K562 (cell line): ENCODE results near the gene SGO1.
"Not testable (repeated sequence)": the region's sequence is repeated elsewhere in the genome, so short reads cannot be mapped to it uniquely, and the experiment has no call there.

Experiments
- CHD2 ChIP-seq: IDR thresholded peaks from 2 replicates; pipeline ENCODE4 v1.6.1; 2011; ENCODE audit warnings: low read depth, low read length
- HDAC2 ChIP-seq: fragments of 450-650 bp; IDR thresholded peaks from 2 replicates; pipeline ENCODE4 v1.6.1; 2016; ENCODE audit warnings: mild to moderate bottlenecking
- ILF3 ChIP-seq: fragments of 450-650 bp; IDR thresholded peaks from 2 replicates; pipeline ENCODE4 v1.6.1; 2018; ENCODE audit warnings: antibody characterized with exemption, mild to moderate bottlenecking, moderate library complexity, borderline replicate concordance
- JUNB ChIP-seq: fragments of 450-650 bp; formaldehyde crosslinking; conservative IDR thresholded peaks from 2 replicates; pipeline ENCODE4 v1.4.0; 2020; ENCODE audit warnings: mild to moderate bottlenecking
- POLR2A ChIP-seq: fragments of 450-650 bp; conservative IDR thresholded peaks from 2 replicates; pipeline ENCODE4 v1.6.1; 2016
- SP2 ChIP-seq: IDR thresholded peaks from 2 replicates; pipeline ENCODE4 v1.6.1; 2011; ENCODE audit warnings: mild to moderate bottlenecking, low read depth, low read length, moderate library complexity; ENCODE audit not compliant: poor library complexity, severe bottlenecking; ENCODE audit errors: extremely low read depth
- ZNF24 ChIP-seq: fragments of 450-650 bp; IDR thresholded peaks from 2 replicates; pipeline ENCODE4 v1.6.1; 2016
- ZNF778 ChIP-seq: fragments of 450-650 bp; formaldehyde crosslinking; IDR thresholded peaks from 2 replicates; pipeline ENCODE4 v1.4.0; 2020; ENCODE audit warnings: mild to moderate bottlenecking, moderate library complexity
- TF ChIP-seq, protein P1 (sequence below), 3 experiments: IDR thresholded peaks in 2 of 3; conservative IDR thresholded peaks in 1 of 3; 2 replicates each; pipeline ENCODE4 v1.5.1; 2011 to 2012; ENCODE audit warnings: low read length in 3 of 3, mild to moderate bottlenecking in 3 of 3, control low read depth in 2 of 3, improper control_type of control experiment in 1 of 3, inconsistent platforms in 1 of 3, low read depth in 1 of 3, mixed read lengths in 1 of 3, moderate library complexity in 1 of 3; ENCODE audit not compliant: insufficient read depth in 2 of 3
- TF ChIP-seq, protein P2 (sequence below): fragments of 450-650 bp; IDR thresholded peaks from 2 replicates; pipeline ENCODE4 v1.6.1; 2016; ENCODE audit warnings: low read depth
- TF ChIP-seq, protein P3 (sequence below): sonication (generic); formaldehyde crosslinking; IDR thresholded peaks from 2 replicates; pipeline ENCODE4 v1.8.1; 2023; ENCODE audit warnings: mild to moderate bottlenecking, missing genetic modification reagents

DNA sequence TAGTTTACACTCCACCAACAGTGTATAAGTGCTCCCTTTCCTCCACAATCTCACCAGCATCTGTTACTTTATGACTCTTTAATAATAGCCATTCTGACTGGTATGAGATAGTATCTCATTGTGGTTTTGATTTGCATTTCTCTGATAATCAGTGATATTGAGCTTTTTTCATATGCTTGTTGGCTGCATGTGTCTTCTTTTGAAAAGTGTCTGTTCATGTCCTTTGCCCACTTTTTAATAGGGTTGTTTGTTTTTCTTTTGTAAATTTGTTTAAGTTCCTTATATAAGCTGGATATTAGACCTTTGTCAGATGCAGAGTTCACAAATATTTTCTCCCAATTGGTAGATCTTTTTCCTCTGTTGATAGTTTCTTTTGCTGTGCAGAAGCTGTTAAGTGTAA lies 19.9 kb upstream of the SGO1 start:
- TF ChIP-seq SP2; HDAC2; ZNF778 (CRISPR knock-in tag); ZNF24; CHD2; POLR2A; ILF3; JUNB: not testable (repeated sequence)
- TF ChIP-seq, protein P1, sequence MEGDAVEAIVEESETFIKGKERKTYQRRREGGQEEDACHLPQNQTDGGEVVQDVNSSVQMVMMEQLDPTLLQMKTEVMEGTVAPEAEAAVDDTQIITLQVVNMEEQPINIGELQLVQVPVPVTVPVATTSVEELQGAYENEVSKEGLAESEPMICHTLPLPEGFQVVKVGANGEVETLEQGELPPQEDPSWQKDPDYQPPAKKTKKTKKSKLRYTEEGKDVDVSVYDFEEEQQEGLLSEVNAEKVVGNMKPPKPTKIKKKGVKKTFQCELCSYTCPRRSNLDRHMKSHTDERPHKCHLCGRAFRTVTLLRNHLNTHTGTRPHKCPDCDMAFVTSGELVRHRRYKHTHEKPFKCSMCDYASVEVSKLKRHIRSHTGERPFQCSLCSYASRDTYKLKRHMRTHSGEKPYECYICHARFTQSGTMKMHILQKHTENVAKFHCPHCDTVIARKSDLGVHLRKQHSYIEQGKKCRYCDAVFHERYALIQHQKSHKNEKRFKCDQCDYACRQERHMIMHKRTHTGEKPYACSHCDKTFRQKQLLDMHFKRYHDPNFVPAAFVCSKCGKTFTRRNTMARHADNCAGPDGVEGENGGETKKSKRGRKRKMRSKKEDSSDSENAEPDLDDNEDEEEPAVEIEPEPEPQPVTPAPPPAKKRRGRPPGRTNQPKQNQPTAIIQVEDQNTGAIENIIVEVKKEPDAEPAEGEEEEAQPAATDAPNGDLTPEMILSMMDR (IDR thresholded peaks at IDR 0.05 in 2 of 3, conservative IDR thresholded peaks at IDR 0.05 in 1 of 3; ENCODE audit: insufficient read depth in 2 of 3, low read depth in 1 of 3, low read length in 3 of 3): not testable (repeated sequence)
- TF ChIP-seq, protein P2, sequence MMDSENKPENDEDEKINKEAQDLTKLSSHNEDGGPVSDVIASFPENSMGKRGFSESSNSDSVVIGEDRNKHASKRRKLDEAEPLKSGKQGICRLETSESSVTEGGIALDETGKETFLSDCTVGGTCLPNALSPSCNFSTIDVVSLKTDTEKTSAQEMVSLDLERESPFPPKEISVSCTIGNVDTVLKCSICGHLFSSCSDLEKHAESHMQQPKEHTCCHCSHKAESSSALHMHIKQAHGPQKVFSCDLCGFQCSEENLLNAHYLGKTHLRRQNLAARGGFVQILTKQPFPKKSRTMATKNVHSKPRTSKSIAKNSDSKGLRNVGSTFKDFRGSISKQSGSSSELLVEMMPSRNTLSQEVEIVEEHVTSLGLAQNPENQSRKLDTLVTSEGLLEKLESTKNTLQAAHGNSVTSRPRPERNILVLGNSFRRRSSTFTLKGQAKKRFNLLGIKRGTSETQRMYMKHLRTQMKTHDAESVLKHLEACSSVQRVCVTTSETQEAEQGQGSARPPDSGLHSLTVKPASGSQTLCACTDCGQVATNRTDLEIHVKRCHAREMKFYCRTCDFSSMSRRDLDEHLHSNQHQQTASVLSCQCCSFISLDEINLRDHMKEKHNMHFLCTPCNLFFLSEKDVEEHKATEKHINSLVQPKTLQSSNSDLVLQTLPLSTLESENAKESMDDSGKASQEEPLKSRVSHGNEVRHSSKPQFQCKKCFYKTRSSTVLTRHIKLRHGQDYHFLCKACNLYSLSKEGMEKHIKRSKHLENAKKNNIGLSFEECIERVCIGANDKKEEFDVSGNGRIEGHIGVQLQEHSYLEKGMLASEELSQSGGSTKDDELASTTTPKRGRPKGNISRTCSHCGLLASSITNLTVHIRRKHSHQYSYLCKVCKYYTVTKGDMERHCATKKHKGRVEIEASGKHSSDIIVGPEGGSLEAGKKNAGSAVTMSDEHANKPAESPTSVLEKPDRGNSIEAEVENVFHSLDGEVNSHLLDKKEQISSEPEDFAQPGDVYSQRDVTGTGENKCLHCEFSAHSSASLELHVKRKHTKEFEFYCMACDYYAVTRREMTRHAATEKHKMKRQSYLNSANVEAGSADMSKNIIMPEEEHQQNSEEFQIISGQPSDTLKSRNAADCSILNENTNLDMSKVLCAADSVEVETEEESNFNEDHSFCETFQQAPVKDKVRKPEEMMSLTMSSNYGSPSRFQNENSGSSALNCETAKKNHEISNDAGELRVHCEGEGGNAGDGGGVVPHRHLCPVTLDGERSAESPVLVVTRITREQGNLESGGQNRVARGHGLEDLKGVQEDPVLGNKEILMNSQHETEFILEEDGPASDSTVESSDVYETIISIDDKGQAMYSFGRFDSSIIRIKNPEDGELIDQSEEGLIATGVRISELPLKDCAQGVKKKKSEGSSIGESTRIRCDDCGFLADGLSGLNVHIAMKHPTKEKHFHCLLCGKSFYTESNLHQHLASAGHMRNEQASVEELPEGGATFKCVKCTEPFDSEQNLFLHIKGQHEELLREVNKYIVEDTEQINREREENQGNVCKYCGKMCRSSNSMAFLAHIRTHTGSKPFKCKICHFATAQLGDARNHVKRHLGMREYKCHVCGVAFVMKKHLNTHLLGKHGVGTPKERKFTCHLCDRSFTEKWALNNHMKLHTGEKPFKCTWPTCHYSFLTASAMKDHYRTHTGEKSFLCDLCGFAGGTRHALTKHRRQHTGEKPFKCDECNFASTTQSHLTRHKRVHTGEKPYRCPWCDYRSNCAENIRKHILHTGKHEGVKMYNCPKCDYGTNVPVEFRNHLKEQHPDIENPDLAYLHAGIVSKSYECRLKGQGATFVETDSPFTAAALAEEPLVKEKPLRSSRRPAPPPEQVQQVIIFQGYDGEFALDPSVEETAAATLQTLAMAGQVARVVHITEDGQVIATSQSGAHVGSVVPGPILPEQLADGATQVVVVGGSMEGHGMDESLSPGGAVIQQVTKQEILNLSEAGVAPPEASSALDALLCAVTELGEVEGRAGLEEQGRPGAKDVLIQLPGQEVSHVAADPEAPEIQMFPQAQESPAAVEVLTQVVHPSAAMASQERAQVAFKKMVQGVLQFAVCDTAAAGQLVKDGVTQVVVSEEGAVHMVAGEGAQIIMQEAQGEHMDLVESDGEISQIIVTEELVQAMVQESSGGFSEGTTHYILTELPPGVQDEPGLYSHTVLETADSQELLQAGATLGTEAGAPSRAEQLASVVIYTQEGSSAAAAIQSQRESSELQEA: not testable (repeated sequence)
- TF ChIP-seq, protein P3, sequence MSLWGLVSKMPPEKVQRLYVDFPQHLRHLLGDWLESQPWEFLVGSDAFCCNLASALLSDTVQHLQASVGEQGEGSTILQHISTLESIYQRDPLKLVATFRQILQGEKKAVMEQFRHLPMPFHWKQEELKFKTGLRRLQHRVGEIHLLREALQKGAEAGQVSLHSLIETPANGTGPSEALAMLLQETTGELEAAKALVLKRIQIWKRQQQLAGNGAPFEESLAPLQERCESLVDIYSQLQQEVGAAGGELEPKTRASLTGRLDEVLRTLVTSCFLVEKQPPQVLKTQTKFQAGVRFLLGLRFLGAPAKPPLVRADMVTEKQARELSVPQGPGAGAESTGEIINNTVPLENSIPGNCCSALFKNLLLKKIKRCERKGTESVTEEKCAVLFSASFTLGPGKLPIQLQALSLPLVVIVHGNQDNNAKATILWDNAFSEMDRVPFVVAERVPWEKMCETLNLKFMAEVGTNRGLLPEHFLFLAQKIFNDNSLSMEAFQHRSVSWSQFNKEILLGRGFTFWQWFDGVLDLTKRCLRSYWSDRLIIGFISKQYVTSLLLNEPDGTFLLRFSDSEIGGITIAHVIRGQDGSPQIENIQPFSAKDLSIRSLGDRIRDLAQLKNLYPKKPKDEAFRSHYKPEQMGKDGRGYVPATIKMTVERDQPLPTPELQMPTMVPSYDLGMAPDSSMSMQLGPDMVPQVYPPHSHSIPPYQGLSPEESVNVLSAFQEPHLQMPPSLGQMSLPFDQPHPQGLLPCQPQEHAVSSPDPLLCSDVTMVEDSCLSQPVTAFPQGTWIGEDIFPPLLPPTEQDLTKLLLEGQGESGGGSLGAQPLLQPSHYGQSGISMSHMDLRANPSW: not testable (repeated sequence)
